ENCODE results near the gene USP7.
"Not testable (repeated sequence)": the region's sequence is repeated elsewhere in the genome, so short reads cannot be mapped to it uniquely, and the experiment has no call there.

USP7 gene

DNA sequence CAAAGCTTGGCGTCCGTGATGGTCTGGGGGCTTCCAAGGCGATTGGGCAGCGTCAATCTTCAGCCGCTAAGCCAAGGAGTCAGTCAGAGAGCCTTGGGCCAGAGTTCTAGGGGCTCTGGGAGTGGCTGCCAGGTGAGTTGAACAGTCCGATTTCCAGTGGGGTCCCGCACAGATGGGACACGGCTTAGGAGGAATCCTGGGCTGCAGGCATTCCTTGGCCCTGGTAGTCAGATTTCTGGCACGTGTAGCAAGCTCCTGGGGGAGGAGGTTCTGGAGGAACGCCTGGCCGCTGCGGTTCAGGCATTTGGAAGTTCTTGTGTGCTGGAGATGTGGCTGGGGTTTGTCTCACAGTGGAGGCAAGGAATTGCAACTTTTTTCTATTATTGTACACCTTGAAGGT is 120.4 kb downstream of the USP7 start:
- DNase-seq (ENCODE audit: low spot score): not testable (repeated sequence)
